Suppressor macrophage treated with lipopolysaccharide for 1 hour (primary cell): ENCODE measurements around the gene LAMA4.
A peak's percentile ranks its signal among the peaks of the same experiment; 100 is the strongest.
"Not testable (repeated sequence)": the region's sequence is repeated elsewhere in the genome, so short reads cannot be mapped to it uniquely, and the experiment has no call there.

Source experiments
- DNase-seq, 3 donors: peaks; one replicate each; pipeline ENCODE4 v3.0.0-alpha.2; 2020 to 2022

The LAMA4 gene

DNA sequence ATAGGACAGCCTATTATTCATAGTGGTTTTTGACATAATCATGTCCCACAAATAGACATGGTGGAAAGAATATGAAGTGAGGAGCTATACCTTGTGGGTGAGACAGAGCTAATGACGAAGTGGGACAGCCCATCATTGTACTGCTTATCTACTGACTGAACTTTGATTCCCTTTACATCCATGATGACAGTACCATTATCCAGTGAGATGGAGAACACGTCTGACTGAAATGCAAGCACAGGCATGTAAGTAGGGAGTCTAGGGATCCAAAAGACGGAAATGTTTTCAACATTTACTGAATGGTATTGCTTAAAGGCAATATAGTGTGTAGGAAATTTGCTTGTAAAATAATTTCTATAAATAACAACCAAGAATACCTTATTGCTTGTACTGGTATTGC lies 123.5 kb downstream of the LAMA4 start:
- DNase-seq: no peak

- no peak for DNase-seq
These were observed 126.2 kb downstream of the LAMA4 start for GRCh38 chr6:112128208-112128607.

GRCh38 chr6:112123982-112124381 lies 130.4 kb downstream of the LAMA4 start:
- peak; percentile 52 to 67 (median 54) for DNase-seq

GRCh38 chr6:112122756-112123155 lies 131.6 kb downstream of the LAMA4 start:
- DNase-seq: peak; percentile 81 to 93 (median 91)

DNA sequence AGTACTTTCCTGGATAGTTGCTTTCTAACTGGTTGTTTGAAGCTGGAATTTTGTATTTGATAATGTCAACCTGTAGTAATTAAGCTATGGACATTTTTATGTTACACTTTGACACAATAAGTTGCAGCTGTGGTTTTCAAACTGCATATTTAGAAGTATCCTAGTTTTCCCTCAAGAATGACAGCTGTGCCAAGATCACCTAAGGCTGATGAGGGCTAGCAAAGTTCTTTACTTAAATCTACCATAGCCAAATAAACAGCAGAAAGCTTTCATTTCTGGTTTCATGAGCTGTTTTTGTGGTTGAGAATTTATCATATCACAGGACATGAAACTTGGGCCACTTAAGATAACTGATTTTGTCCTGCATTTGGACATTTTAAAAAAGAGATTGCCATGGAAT lies 136.3 kb downstream of the LAMA4 start:
- no peak for DNase-seq

DNA sequence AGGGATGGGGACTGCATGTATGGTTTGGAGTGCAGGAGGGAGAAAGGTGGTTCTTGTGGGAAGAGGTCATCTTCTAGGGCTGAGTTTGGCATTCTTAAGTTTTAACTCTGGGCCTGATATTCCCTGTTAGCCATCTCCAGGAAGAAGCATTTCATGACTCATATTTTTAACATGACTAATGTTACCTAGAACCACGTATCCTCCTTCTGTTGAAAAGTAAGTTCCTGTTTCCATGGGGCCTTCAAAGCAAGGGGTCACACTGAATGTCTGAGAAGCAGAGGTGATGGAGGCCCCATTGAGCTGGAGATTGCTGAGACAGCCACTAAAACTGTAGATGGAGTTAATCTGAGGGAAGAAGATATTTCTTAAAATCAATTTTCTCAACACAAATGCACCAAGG lies 136.8 kb downstream of the LAMA4 start:
- peak in 2 of 3 donors; percentile 30 to 35 for DNase-seq

- peak in 1 of 3 donors; percentile 17 for DNase-seq
These were observed 138.1 kb downstream of the LAMA4 start for GRCh38 chr6:112116221-112116620.

GRCh38 chr6:112114577-112115223 lies 139.7 kb downstream of the LAMA4 start:
- no peak for DNase-seq

- DNase-seq: no peak
These were observed 140.4 kb downstream of the LAMA4 start for GRCh38 chr6:112113918-112114317.

DNA sequence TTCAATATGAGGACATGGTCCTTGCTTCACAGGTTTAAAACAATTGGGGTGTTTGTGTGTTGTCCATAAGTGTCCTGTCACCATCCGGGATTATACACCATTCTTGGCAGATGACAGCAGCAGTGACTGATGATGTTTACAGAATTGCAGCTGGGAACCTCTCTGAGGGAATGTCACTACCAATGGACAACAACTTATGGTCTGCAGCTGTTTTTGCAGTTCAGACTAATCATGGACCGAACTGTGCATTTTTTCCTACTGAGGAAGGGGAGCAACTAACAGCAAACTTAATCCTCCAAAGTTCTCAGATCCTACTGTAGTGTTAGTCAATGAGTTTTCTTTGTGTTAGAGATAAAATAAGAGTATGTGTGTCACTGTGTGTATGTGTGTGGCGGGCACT lies 140.9 kb downstream of the LAMA4 start:
- no peak for DNase-seq

DNA sequence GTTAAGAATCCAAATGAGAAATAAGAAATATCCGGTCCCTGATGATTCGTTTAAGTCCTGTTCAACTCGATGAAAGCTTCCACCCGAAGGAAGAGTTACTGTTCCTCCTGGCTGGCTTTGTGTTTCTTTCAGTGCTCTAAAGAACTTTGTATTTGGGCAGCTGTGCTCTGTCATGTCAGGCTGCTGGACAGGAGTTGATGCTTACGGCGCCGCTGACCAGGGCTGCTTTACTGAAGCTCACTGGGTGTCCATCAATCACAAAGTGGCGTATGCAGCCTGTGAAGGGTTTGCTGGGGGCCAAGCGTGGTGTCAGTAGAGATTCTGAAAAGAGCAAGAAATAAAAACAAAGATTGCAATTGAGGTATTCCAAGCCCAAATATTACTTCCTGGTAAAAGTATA lies 145.1 kb downstream of the LAMA4 start:
- no peak for DNase-seq

GRCh38 chr6:112106562-112106961 lies 147.8 kb downstream of the LAMA4 start:
- DNase-seq: no peak

DNA sequence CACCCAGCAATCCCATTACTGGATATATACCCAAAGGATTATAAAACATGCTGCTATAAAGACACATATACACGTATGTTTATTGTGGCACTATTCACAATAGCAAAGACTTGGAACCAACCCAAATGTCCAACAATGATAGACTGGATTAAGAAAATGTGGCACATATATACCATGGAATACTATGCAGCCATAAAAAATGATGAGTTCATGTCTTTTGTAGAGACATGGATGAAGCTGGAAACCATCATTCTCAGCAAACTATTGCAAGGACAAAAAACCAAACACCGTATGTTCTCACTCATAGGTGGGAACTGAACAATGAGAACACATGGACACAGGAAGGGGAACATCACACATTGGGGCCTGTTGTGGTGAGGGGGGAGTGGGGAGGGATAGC lies 148.3 kb downstream of the LAMA4 start:
- DNase-seq: not testable (repeated sequence)

DNA sequence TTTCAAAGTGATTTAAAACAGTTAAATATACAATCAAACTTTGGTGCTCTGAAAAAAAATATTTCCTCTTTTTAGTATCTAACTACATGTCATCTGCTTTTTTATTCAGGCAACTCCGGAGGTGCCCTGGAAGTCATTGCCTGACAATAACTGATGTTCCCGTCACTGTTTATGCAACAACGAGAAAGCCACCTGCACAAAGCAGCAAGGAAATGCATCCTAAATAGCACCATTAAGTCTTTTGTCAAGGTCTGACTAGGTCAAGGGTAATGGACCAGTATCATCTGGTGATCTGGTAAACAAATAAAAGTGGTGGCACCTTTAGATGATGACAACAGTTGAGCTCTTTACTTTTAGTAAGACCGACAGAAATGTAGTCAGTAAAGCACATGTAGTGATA lies 153.8 kb downstream of the LAMA4 start:
- no peak for DNase-seq

DNA sequence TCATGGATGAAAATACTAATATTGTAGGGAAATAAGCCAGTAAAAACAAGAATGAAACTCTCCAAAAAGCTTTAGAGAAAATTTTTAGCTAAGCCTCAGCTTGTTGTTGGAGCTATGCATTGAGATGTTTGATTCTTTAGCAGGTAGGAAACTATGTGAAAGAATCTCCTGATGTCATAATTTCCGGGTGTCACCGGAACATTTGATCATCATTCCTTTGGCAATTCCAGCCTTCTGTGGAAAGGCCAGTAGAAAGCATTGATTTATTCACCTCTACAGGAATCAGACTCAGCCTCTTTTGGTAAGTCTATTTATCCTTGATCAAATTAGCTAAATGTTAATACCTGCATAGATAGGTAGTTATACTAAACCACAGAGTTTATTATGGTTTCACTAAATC lies 157.5 kb downstream of the LAMA4 start:
- no peak for DNase-seq

- DNase-seq: no peak
These were observed 166.5 kb downstream of the LAMA4 start for GRCh38 chr6:112087916-112088315.

- DNase-seq: peak; percentile 95 to 96 (median 95)
These were observed 167.0 kb downstream of the LAMA4 start, which contains the start of the genes FAM229B and TUBE1 for GRCh38 chr6:112087136-112087911. Gene FAM229B, plus strand, starts transcription at chr6:112087591. Its CDS starts 11,693 bp downstream, at chr6:112099284. Gene TUBE1, minus strand, starts transcription at chr6:112087482. Its CDS starts 48 bp downstream, at chr6:112087434.

- peak; percentile 61 to 71 (median 65) for DNase-seq
These were observed 167.6 kb downstream of the LAMA4 start for GRCh38 chr6:112086744-112087135.

- peak; percentile 41 to 52 (median 50) for DNase-seq
These were observed 168.9 kb downstream of the LAMA4 start for GRCh38 chr6:112085286-112086065.

GRCh38 chr6:112081569-112081968 lies 172.8 kb downstream of the LAMA4 start:
- DNase-seq: no peak

DNA sequence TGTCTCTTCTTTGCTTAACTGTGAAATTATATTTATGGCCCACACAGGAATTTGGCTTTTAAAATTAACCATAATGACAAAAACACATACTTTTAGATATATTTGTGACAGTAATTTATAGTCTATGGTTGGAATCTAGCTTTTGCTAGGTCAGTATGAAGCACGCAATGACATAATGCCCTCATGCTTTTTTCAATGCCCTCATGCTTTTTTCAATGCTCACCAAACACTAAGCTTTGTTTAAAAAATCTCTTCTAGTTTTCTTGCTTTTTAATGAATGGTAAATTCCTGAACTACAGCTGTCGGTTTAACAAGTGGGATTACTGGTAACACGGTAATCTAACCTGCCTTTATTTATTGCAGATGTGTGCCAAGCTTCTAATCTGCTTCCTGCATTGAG lies 187.8 kb downstream of the LAMA4 start:
- DNase-seq: no peak

DNA sequence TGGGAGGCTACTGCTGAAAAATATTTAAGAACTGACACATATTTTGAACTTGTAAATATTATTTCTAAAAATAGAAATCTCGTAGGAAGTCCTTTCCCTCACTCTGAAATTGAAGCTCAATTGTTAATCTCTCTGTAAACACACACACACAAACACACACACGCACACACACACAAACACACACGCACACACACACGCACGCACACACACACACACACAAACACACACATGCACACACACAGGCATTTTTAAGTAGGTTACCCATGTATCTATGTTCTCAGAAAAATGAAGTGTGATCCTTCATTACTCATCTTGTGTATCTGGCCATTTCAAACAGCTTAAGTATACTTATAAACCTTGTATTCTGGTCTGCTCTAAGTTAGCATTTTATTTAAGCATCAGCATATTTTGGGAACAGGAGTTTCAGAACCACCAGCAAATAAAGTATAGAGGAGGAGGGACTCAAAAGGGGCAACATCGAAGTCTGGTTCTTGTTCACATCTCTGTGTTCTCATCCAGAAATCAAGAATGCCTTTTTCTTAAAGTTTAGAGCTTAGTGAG lies 188.9 kb downstream of the LAMA4 start:
- DNase-seq: no peak

GRCh38 chr6:112062966-112063365 lies 191.4 kb downstream of the LAMA4 start:
- no peak for DNase-seq
